Measurements from ENCODE around the gene WNK2.
"Not testable (repeated sequence)": the region's sequence is repeated elsewhere in the genome, so short reads cannot be mapped to it uniquely, and the experiment has no call there.

Gene WNK2

DNA sequence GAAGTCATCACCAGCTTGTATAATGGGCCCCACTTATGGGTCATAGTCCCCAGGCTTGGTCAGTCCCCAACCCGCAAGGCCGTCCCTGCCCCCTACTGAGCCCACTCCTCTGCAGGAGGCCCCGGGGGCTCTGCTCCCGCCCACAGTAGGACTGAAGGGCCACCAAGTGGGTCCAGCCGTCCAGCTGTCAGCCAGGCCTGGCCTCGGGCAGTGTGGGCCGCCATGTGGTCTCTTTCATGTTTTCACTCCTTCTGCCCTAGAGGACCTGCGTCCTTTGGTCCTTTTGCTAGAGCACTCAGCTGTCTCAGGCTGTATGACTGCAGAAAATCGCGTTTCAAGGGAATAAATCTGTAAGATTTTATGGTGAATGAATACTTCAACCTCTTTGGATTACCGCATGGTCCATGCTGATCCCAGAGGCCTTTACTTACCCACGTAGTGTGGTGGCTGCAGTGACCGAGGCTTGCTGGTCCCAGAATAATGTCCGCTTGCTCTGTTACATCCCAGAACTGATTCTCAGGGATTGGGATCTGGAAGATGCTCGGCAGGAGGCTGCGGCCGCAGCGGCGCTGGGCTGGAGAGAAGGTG lies 161.8 kb downstream of the WNK2 start:
- no peak for DNase-seq

DNA sequence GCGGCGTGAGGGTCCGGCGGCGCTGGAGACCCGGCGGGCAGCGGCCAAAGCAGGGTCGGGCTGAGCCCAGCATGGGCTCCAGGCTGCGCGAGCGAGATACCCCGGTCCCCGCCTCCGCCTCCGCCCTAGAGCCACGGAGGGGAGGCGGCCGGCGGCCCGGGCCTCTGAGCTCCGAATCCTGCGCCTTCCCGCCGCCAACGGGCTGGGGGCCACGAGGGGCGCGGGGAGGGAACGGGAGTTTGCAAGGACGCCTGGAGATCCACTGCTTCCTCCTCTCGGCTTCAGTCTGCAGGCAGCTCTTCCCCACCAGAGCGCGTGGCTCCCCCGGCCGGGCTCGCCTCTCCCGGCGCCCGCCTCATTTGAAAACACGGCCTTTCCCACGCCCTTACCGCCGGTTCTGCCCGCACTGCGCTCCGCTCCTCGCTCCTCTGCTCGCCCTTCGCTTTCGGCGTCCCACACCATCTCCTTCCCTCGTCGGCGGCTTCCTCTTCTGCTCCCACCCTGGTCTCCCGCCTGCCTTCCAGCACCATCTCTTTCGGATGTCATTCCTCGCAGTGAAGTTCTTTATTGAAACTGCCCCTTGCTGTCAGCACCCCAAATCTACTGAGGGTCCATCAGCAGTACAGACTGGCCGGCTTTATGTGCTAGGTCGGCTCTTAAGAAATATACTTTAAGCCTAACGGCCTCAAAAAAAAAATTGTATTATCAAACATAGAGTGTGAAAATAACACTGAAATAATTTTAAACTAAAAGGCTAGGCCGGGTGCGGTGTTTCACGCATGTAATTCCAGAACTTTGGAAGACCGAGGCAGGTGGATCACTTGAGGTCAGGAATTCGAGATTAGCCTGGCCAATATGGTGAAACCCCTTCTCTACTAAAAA lies 162.5 kb downstream of the WNK2 start:
- DNase-seq = no peak

DNA sequence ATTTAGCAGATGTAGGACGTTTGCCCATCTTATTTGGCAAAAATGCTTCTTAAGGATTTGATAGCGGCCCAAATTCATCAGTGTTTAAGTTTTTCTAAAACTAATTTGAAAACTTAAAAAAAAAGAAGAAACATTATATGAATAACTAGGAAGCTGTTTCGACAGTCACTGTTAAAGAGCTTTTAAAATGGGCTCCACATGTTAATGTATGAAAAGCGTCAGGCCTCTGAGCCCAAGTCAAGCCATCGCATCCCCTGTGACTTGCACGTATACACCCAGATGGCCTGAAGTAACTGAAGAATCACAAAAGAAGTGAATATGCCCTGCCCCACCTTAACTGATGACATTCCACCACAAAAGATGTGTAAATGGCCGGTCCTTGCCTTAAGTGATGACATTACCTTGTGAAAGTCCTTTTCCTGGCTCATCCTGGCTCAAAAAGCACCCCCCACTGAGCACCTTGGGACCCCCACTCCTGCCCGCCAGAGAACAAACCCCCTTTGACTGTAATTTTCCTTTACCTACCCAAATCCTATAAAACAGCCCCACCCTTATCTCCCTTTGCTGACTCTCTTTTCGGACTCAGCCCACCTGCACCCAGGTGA lies 163.5 kb downstream of the WNK2 start:
- DNase-seq = not testable (repeated sequence)

- DNase-seq = not testable (repeated sequence)
Measured at GRCh38 chr9:93353413-93354310, 169.7 kb downstream of the WNK2 start.

DNA sequence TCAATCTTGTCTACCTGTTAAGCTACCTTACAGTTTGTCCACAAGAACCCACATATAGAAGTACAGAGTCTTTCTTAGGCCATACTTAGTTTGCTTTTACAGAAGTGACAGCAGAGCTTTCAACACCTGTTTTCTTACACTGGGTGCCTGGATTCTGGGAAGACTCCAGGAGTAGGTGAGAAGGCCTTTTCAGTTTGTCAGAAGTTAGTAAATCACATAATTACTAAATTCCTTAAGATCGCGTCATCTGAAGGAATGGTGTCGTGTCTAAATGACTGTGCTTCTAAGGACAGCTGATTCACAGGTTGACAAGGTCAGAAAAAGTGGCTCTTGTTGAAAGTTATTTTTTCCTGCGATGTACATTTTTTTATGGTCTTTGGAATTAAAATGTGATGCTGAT lies 170.5 kb downstream of the WNK2 start:
- no peak for DNase-seq

DNA sequence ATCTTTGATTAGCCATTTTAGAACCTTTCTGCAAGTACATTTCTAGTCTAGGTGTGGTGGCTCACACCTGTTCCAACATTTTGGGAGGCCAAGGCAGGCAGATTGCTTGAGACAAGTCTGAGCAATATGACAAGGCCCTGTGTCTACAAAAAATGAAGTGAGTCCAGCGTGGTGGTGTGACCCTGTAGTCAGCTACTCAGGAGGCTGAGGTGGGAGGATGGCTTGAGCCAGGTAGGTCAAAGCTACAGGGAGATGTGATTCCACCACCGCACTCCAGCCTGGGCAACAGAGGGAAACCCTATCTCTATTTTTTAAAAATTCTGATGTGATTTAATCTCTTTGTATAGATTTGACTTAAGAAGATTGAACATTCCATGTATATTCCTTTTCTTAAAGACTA lies 171.9 kb downstream of the WNK2 start:
- no peak for DNase-seq

- no peak for DNase-seq
Measured at GRCh38 chr9:93357649-93358048, 173.7 kb downstream of the WNK2 start.

DNA sequence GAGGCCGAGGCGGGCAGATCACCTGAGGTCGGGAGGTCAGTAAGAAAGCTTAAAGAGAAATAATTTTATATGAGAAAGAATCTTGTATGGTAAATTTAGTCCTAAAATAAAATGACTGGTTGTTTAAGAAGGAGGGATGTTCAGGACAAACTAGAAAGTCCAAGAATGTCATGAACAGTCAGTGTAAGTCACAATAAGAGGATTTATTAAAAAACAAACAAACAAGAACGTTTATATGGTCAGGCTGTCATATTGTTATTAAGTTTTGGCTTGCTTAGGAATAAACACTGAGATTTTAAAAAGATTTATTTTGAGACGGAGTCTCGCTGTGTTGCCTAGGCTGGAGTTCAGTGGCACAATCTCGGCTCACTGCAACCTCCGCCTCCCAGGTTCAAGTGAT lies 176.0 kb downstream of the WNK2 start:
- not testable (repeated sequence) for DNase-seq

GRCh38 chr9:93361995-93362394 lies 178.1 kb downstream of the WNK2 start:
- DNase-seq = no peak

DNA sequence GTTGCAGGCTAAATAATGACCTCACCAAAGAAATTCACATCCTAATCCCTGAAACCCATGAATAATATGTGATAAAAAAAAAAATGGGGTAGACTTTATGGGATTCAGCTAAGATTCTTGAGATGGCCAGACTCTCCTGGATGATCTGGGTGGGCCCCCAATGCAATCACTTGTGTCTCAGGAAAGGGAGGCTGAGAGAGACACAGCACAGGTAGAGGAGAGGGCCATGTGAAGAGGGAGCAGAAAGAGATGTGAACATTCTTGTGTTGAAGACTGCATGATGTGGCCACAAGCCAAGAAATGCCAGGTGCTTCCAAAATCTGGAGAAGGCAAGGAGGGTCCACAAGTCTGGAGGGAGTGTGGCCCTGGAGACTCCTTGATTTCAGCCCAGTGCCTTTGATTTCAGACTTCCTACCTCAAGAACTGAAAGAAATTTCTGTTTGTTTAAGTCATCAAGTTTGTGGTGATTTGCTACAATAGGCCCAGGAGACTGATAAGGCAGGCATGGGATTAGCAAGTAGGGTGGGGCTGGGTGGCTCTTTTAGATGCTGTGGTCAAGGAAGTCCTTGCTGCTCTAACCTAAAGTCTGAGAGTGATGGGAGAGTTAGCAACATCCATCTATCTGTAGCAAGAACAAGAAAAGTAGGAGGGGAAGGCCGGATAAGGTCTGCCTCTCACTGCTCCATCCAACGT lies 180.9 kb downstream of the WNK2 start:
- no peak for DNase-seq

- DNase-seq = no peak
Measured at GRCh38 chr9:93365427-93366118, 181.6 kb downstream of the WNK2 start.

DNA sequence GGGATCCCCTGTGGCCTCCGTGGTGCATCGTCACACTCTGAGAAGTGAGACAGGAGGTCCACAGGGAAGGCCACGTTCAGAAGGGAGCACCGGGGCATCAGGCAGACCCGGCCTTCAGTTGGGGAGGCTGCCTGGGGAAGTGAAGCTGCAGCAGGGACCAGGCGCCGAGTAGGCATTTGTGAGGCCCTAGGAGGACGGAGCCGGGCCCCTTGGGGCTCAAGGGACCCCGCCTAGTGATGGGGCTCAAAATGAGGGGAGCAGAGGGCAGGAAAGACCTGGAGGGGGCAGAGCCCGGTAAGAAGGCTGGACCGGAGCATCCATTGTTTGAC lies 182.1 kb downstream of the WNK2 start:
- DNase-seq = no peak

DNA sequence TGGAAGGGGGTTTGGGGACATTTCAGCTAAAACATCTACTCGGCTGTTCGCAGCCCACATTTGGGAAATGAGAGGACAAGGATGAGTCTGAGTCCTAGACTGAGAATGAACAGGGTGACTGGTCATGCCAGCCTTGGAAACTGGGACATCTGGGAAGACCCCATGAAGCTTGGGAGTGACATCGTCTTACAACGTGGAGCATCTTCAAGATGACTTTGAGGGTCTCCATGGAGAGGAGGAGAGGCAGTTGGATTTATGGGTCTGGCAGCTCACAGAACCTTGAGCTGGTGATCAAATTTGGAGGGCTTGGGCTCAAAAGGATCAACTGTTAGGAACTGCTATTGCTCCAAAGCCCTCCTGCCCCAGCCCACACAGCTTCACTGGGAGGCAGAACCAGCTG lies 182.5 kb downstream of the WNK2 start:
- not testable (repeated sequence) for DNase-seq

GRCh38 chr9:93368437-93368836 lies 184.5 kb downstream of the WNK2 start:
- DNase-seq = no peak

GRCh38 chr9:93369686-93370085 lies 185.7 kb downstream of the WNK2 start:
- DNase-seq = no peak

Measured in NCI-H69 (cell line).